ELR (cell line): ENCODE measurements around the gene JUN.

ENCODE experiments used
- DNase-seq: peaks from one replicate; pipeline ENCODE4 v3.0.0-alpha.2; 2015; ENCODE audit warnings: low read depth

Gene JUN

GRCh38 chr1:58783993-58784757 lies at the start of gene JUN:
JUN (minus strand) TSS chr1:58784047; CDS start chr1:58783070, 977 bp downstream.
- peak; percentile 100 for DNase-seq

- no peak for DNase-seq
Measured at GRCh38 chr1:58833166-58833565, 49.3 kb upstream of the JUN start.

GRCh38 chr1:58830291-58830690 lies 46.4 kb upstream of the JUN start:
- DNase-seq = no peak

- peak; percentile 61 for DNase-seq
Measured at GRCh38 chr1:58829866-58830265, 46.0 kb upstream of the JUN start.

- DNase-seq = no peak
Measured at GRCh38 chr1:58827298-58827697, 43.5 kb upstream of the JUN start.

GRCh38 chr1:58824753-58825389 lies 41.0 kb upstream of the JUN start:
- DNase-seq = no peak

- peak; percentile 97 for DNase-seq
Measured at GRCh38 chr1:58823481-58824010, 39.7 kb upstream of the JUN start.

- DNase-seq = no peak
Measured at GRCh38 chr1:58821309-58821708, 37.5 kb upstream of the JUN start.

GRCh38 chr1:58818976-58819375 lies 35.1 kb upstream of the JUN start:
- DNase-seq = no peak

- peak; percentile 98 for DNase-seq
Measured at GRCh38 chr1:58818075-58818474, 34.2 kb upstream of the JUN start.

GRCh38 chr1:58816747-58817221 lies 32.9 kb upstream of the JUN start:
- peak; percentile 41 for DNase-seq

GRCh38 chr1:58816072-58816746 lies 32.4 kb upstream of the JUN start:
- peak; percentile 95 for DNase-seq

GRCh38 chr1:58815686-58816071 lies 31.8 kb upstream of the JUN start:
- DNase-seq = peak; percentile 50

- DNase-seq = peak; percentile 92
Measured at GRCh38 chr1:58815069-58815685, 31.3 kb upstream of the JUN start.

GRCh38 chr1:58814251-58815068 lies 30.6 kb upstream of the JUN start:
- no peak for DNase-seq

GRCh38 chr1:58813801-58814200 lies 30.0 kb upstream of the JUN start:
- no peak for DNase-seq

- DNase-seq = peak; percentile 32
Measured at GRCh38 chr1:58813361-58813760, 29.5 kb upstream of the JUN start.

GRCh38 chr1:58812926-58813325 lies 29.1 kb upstream of the JUN start:
- no peak for DNase-seq

GRCh38 chr1:58812468-58812867 lies 28.6 kb upstream of the JUN start:
- DNase-seq = no peak

GRCh38 chr1:58811303-58811702 lies 27.5 kb upstream of the JUN start:
- DNase-seq = no peak

GRCh38 chr1:58809325-58810010 lies 25.6 kb upstream of the JUN start:
- DNase-seq = no peak
